Skin of body (tissue), 2 donors: ENCODE measurements around the gene ABCG1. TPM values are rescaled to one million over a fixed set of nuclear protein-coding genes. Genes with fewer than 3 reads are reported as not detected.

Experiments used
- DNase-seq: peaks from one replicate; lab custom pipeline; 2025; lab: John Stamatoyannopoulos, UW
- total RNA-seq: library from RNA; depleted of rRNA; stranded (reverse); fragments of >200 nt; gene quantifications from one replicate; pipeline ENCODE4 v1.2.3, GENCODE V29; 2014

The ABCG1 gene
- total RNA-seq, 1 donor from 2014 or later, result 19.2 TPM

DNA sequence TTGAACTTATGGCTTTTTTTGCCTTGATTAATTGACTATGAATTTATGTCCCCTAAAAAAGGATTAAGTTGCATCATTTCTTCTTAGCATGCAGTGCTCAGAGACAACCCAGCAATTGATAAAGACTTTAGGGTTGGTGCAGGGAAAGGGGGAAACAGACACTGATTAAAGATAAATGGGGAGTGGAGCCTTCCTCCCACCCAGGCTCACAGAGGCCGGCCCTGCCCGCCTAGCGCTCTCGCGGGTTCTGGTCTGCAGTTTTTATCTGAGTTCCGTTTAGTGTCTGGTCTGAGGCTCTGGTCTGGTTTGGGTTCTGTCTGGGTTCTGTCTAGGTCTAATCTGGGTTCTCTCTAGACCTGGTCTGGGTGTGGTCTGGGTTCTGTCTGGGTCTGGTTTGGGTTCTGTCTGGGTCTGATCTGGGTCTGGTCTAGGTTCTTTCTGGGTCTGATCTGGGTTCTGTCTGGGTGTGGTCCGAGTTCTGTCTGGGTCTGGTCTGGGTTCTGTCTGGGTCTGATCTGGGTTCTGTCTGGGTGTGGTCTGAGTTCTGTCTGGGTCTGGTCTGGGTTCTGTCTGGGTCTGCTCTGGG is 48.1 kb downstream of the ABCG1 start:
- DNase-seq, result no peak

DNA sequence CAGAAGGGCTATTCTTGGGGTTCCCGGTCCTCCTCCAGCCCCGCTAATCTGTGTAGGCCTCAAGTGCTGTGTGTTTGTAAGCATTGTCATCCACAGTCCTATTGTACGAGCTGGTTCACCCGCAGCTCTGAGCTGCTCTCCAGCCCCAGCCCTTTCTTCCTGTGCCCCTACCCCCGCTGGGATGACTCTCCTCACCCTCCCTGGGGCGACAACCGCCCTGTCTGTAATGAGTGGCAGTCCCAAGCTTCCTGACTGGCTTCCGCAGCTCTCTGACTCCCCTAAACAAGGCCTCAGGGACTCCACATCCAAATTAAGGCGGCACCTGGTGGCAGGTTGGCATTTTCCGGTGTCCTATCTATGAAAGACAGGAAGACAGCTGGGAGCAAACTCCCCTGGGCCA is 50.4 kb downstream of the ABCG1 start:
- DNase-seq, result no peak

DNA sequence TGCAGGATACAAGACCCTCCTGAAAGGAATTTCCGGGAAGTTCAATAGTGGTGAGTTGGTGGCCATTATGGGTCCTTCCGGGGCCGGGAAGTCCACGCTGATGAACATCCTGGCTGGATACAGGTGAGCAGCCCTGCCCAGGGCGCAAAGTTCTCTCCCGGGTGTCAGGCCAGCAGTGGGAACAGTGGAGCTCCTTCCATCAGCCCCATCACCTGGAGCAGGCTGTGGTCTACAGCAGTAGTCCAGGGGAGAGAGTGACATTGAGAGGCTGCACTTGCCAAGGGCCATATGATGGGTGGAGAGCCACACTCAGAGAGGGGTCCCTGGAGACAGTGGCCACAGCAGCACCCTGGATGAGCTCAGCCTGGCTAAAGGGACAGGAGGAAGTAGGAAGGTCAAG is 52.1 kb downstream of the ABCG1 start:
- no peak for DNase-seq

DNA sequence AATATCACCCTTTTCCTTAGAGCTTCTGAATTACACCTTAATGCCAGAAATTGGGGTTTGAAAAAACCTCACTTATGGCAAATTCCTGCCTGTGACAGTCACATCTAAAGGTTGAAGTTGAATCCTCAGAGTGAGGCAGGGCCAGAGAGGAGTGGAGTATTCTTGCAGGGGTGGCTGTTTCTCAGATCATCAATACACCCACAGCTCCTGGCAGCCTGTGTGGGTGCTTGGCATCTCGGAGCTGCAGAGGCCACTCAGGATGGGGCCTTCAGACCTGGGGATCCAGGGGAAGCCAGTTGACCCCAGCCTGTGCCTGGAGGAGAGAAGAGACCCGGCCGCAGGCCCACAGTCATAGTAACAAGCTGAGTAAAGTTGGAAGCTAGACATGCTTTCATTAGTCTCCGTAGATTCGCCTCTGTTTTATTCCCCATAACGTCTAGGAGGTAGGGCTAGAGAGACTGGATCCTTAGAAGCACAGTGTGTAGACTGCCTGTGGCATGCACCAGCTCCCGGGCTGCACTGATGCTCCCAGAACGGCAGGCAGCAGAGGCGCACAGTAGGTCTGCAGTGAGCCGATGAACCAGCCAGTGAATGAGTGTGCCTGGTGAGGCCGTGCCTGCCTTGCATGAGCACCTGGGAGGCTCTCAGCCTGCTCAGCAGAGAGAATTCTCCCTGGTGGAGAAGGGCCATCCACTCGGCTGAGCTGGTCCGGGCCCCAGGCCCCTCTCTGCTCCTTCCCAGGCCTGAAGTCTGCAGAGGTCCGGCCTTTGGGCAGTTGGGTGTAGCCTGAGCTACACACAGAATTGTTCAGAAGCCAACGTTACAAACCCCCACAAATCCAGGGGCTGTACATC is 53.4 kb downstream of the ABCG1 start:
- no peak for DNase-seq

DNA sequence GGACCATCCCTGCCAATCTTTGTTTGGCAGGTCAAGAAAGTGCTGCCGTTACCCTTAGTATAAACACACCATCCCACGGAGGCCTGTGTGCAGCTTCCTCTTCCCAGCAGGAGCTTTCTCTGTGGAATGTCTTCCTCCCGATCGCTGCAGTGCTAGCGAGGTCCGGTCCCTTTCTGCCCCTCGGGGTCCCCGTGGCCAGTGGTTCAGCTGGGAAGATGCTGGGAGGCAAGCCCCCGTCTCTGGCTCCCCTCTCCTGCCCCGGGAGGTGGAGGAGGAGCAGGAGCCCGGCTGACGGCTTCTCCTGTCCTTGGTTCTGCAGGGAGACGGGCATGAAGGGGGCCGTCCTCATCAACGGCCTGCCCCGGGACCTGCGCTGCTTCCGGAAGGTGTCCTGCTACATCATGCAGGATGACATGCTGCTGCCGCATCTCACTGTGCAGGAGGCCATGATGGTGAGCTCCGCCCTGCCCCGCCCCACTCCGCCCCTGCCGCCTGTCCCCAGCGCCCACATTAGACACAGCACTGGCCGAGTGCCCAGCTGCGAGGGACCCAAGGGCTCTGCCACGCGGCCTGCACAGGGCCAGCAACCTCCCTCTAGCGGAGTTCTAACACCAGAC is 54.2 kb downstream of the ABCG1 start:
- DNase-seq, result no peak

DNA sequence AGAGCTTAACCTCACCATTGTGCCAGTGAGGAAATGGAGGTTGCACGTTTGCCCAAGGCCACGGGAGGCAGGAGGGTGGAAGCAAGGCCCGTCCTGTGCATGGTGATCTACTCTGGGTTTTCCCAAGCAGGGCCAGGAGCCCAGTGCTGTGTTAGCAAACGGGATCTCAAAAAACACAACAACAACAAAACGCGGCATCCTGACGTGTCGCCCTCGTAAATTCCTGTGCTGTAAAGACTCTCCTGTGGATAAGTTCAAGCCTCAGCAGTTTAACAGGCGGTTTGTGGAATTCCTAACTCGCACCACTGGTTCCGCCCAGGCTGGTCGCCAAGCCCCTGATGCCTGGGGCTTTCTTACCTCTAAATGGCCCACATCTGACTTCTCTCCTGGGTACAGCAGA is 57.1 kb downstream of the ABCG1 start:
- DNase-seq, result no peak

DNA sequence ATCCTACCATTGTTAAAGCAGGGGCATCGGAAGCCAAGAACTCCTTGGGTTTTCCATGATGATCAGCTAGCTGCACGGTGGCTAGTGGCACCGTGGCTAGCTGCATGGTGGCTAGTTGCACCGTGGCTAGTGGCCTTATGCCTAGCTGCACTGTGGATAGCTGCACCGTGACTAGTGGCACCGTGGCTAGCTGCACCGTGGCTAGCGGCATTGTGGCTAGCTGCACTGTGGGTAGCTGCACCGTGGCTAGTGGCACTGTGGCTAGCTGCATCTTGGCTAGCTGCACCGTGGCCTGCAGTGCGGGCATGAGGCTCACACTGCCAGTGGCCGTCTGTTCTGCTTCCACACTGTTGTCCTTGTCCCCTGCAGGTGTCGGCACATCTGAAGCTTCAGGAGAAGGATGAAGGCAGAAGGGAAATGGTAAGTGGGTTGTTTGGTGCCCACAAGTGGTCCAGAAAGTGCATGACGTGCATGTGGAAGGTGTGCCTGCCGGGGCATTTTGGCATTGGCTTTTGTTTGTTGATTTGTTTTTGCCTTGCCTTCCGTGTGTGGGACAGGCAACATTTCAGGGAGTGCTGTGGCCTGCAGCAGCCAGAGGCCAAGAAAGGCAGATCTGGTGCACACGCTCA is 57.7 kb downstream of the ABCG1 start:
- no peak for DNase-seq

DNA sequence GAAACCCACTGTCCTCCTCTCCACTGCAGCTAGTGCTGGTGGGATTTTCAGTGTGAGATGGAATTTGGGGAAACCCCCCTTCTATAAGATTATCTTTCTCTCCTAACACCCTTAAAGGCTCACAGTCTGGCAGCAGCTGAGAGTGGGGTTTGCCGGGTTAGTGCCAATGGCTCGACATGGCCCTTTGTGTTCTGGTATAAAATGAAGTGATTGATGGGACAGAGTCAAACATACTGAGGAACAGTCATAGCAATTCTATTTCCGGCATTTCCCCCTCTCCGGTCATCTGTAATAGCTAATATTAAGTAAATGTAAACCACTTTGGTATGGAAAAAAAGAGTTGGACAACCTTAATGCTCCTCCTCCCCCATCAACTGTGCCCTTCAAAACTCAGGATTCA is 58.7 kb downstream of the ABCG1 start:
- no peak for DNase-seq

DNA sequence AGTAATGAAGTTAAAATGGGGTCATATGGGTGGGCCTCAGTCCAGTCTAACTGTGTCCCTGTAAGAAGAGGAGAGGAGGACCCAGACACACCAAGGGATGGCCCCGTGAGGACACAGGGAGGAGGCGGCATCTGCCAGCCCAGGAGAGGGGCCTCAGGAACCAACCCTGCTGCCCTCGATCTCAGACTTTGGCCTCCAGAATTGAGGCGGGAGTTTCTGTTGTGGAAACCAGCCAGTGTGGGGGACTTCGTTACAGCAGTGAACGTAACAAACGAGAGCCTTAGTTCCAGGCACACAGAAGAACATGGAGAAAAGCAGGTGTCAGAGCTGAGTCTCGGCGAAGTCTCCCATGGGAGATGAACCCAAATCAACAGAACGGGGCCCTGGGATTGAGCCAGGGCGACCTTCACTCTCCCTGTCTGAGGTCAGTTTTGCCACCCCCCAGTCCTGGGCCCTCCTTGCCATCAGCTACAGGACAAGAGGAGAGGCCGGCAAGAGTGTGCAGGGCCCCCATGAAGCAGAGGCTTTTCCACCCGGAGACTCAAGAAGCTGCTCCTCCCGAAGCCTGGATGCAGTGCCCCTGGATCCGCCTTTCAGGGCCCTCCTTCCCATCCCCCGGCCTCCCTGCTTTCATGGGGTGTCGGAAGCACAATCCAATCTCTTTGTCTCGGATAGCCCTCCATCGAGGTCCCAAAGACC is 59.7 kb downstream of the ABCG1 start:
- no peak for DNase-seq

DNA sequence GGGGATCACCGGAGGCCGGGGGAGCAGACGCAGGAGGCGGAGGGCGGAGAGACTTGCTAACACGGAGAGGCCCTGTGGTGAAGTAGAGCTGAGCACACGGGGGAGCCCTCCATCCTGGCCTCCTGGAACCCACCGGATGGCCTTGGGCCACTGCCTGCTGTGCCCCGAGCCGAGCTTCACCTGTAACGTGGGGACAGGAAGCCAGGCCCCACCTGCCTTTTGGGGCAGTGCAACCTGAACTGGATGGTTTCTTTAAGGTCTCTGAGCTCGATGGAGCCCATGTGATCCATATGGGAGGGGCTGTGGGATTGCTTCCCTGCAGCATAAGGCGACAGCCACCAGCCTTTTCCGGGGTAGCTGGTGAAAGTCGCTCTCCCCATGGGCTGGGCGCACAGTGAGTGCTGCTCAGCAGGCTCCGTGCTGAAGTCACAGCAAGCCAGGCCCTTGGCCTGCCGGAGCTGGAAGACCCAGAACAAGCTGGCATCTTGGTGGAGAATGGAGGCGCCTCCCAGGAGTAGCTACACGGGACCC is 60.5 kb downstream of the ABCG1 start:
- no peak for DNase-seq

DNA sequence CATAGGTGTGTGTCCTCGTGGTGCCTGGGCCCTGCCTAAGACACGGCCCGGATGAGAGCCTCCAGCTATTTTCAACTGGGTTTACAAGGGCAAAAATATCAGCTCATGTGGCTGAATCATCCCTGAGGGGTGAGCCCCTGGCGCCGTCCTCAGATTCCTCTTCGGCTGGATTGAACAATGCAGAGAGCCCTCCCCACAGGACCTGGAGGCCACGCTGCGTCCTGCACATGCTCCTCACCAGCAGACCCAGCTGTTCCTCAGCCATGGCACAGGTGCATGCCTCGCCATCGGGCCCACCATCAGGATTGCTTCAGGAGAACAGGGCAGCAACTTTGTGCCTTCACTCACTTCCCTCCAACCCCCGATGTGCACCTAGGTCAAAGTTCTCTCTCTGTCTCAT is 60.9 kb downstream of the ABCG1 start:
- DNase-seq, result no peak

DNA sequence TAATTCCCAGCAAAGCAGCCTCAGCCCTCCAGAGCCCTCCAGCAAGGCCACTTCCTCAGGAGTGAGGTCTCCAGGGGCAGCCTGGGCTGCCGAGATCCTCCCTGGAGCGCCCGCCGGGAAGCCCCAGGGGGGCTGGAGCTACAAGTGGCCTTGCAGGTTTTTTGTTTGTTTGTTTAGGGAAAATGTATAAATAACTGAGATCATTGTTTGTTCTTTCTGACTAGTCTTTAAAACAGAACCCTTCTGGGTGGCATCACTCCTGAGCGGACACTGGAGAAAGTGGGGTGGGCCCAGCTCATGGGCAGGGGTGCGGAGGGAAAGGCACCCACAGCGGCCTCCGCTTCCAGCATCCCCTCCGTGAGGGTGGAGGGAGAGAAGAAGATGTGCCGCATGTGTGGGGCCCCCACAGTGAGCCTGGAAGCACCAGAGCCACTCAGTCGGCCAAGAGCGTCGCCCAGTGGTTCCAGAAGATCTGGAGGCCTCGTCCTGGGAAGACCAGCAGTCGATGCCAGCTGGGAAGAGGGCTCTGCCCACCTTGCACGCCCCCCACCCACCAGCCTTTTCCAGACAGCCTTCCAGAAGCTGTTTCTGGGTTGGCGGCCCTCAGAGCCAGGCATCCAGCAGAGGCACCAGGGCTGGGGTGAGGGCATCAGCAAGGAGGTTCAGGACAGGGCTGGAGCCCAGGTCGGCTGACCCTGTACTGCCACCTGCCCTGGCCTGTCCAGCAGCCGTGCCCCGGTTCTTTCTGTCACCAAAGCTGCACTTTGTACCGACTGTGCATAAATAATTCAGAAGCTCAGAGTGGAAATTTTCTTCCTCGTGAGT is 61.6 kb downstream of the ABCG1 start:
- DNase-seq, result no peak

DNA sequence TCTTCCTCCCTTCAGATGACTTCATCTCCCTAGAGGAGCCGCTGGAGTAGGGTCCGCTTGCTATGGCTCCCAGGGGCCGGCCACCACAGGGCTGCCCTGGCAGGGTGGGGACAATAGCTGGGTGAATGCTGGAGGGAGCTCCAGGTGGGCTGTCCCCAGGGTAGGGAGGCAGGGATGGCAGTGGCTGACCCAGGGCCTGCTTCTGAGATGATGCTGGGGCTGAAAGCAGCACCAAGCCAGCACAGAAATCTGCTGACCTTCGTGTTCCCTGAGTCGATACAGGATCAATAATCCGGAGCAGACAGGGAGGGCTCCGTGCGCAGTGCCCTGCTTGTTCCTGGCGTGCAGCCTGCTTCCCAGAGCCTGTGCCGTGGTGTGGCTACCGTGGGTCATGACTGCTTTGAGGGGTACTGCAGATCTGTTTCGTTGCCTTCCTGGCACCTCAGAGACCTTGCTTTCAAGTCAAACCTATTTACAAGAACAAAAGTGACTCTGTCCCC is 62.3 kb downstream of the ABCG1 start:
- no peak for DNase-seq

DNA sequence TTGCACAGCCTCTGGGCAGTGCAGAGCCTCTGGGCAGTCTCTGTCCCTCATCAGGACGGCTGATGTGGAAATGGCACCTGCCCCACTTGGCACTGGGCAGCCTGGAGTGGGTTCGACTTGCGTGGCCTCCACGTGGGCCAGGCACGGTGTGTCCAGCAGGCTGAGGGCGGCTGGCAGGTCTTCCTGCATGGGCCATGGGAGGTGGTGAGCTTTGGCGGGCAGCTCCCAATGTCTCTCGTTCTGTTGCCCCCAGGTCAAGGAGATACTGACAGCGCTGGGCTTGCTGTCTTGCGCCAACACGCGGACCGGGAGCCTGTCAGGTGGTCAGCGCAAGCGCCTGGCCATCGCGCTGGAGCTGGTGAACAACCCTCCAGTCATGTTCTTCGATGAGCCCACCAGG is 63.1 kb downstream of the ABCG1 start:
- no peak for DNase-seq

DNA sequence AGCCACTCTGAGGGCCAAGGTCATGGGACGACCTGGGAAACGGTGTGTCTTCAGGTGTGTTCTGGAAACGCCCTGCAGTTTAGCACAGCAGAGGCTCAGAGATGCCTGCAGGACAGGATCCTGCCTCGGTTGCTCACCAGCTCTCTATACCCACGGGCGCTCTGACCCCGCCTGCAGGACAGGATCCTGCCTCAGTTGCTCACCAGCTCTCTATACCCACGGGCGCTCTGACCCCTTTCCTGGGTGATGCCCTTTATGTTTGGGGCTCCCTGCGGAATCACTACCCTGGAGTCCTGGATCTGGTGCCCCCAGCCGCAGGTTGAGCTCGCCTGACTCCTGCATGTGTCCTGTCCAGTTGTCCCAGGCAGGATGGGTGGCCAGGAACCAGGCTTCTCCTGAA is 63.8 kb downstream of the ABCG1 start:
- no peak for DNase-seq

DNA sequence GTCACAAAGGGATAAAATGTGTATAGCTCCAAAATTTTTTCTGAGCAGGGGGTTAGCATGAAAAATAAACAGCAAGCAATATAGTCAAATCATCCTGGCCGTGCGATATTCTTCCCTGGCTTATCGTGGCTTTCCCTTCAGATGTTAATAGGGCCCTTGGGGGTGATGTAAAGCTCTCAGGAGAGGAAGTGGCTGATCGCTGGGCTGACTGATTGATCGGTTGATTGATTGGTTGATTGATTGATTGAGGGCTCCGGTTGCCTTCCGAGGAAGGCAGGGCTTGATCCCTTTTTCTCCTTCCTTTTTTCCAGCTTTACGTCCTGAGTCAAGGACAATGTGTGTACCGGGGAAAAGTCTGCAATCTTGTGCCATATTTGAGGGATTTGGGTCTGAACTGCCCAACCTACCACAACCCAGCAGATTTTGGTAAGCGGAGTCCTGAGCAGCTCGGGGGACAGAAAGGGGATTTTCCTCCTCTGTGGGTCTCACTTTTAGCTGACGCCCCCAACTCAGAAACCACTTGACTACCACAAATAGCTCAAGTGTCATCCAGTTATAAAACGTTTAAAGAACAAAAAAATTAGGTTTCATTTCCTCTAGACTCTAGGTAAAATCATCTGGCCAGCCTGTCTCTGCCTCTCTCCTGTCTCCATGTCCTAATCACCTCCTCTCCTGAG is 66.8 kb downstream of the ABCG1 start:
- DNase-seq, result no peak

DNA sequence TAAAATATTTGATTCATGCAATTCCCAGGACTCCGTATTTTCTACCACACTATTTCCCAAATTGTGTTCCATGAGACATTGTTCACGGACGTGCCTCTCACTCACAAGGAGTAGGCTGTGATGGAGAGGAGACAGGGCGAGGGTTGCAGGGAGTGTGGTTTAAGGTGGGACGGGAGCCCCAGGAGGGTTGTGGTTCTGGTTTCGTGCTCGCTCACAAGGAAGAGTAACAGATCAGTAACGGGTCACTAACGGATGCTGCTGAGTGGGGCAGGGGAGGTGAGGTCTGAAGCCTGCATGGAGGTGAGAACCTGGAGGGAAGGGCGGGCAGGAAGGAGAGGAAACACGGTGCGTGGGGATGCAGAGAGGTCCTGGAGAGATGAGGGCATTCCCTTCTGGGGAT is 67.5 kb downstream of the ABCG1 start:
- DNase-seq, result no peak

DNA sequence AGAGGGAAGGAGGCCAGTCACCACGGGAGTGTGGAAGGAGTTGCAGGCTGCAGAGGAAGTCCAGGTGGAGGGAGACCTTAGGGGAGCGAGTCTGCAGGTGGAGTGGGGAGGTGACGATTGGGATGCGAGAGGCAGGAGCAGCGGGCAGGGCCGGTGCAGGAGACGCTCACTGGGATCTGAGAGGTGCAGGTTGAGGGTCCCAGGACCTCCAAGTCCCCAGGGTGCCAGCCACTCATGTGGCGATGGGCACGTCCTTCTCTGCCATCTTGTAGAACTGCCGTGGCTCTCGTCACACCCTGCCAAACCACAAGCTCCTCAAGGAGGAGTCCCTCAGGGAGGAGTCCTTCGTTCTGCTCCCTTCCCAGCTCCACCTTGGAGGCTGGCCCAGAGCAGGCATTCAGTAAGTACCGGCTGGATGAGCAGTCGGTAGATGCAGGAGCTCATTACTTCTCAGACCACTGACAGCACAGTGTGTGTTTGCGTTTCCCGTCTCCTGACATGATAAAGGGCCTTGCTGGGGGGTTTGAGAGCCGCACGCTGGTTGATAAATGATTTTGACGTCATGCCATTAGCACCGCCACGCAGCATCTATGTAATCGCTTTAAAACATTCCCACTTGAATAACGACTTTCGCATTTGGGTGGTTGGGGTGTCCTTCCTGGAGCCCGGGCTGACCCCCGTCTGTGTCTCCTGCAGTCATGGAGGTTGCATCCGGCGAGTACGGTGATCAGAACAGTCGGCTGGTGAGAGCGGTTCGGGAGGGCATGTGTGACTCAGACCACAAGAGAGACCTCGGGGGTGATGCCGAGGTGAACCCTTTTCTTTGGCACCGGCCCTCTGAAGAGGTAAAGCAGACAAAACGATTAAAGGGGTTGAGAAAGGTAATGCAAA is 68.5 kb downstream of the ABCG1 start:
- DNase-seq, result no peak

DNA sequence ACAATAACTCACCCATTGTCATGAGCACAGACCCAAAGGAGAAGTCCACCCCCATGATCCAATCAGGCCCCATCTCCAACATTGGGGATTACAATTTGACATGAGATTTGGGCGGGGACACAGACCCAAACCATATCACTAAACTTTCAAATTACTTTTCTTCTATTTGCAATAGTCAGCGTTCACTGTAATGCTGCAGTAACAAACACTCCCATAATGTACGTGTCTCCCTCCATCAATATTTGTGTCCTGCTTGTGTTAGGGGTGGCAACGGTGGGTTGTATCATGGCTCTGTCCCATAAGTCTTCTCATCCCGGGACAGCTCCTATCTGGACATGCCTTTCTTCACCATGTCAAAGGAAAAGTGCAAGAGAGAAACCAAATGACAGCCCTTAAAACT is 70.0 kb downstream of the ABCG1 start:
- no peak for DNase-seq
